AG20443 (cell line): ENCODE data around the gene NR1H3.

Source experiments
- DNase-seq: peaks from one replicate; pipeline ENCODE4 v3.0.0; 2012; ENCODE audit warnings: low spot score, mixed read lengths

Gene NR1H3

GRCh38 chr11:47269829-47270305 is 12.1 kb downstream of the NR1H3 start, which contains the start of gene MADD:
Gene MADD (plus strand): TSS chr11:47270133.
- DNase-seq: peak; percentile 98

DNA sequence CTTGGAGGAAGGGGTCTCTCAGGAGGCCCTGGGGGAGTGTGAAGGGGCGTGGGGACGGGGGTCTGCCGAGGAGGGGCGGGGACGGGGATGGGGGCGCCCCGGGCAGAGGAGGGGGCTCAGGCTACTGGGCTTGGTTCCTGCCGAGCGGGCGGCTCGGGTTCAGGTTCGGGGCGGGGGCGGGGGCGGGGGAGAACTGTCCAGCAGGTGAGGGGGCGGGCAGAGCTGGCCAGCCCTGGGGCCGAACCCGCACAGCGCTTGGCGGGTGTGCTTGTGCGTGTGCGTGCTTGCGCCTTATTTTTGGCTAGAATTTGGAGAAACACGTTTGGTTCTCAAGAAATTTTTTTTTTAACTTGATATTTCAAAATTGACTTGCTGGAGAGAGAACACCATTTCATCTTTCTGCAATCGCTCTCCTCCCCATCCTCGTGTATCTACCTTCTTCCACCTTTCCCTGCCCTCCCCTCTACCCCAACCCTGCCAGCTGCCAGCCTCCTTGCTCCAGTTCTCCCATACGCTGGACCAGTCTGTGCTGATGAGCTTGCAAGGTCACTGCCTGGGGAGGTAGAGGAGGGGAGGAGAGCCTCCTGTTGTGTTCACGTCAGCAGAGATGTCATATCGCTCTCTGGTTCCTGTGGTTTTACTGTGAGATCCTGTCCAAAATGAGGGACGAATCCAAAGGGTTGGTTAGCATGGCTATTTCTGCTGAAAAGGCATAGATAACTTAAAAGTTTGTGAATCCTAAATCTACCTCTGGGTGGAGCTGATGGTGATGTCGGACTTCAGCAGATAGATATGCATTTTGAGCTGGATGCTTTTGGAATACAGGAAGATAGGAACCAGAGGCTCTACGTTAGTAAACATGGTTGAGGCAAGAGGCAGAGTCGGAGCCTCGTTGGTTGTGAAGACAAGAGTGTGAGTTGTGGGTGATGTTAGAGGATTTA is 12.8 kb downstream of the NR1H3 start:
- peak; percentile 37 for DNase-seq

DNA sequence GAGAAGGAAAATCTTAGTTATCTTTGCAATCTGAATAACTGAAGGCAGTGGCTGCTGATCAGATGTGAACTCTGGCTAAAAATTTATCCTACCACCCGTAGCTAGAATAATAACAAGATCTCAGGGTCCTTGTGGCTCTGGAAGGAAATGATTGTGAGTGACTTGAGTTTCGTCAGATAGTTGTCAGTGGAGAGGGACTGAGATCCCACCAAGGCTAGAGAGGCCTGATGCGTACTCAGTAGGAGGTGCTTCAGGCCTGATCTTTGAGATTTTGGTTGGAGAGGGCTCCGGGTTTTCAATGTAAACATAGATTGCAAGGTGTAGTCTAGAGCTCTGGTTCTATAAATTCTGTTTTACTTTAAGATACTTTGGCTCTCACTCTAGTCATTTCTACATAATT is 13.5 kb downstream of the NR1H3 start:
- no peak for DNase-seq

DNA sequence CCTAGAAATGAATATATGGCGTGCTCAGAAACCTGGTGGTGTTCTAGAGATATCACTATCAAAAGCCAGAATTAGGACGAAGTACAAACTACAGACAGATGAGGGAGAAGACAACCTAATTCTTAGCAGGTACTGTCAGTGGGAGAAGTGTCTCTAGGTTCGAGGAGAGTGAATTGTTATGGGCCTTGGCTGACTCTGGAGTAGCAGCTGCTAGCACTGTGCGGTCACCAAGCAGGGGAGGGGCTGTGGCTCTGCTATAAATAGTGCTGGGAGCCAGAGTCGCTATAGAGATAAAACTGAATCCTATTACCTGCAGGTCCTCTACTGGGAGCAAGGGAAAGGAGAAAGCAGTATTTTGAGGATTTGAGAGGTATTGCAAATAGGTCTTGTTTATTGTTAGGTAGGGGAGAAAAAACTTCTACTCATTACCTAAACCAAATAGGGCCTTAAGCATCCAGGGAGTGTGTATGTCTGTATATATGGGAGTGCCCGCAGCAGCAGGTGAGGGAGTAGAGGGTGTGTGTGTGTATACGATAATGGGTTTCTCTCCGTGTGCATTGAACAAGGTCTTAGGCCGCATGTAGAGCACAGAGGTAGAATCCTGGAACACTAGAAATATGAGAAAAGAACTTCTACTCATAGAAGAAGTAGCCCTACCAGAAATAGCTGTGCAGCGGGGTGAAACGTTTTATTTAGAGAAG is 14.3 kb downstream of the NR1H3 start:
- no peak for DNase-seq

- DNase-seq: peak; percentile 47
Measured at GRCh38 chr11:47272706-47273105, 14.9 kb downstream of the NR1H3 start.

DNA sequence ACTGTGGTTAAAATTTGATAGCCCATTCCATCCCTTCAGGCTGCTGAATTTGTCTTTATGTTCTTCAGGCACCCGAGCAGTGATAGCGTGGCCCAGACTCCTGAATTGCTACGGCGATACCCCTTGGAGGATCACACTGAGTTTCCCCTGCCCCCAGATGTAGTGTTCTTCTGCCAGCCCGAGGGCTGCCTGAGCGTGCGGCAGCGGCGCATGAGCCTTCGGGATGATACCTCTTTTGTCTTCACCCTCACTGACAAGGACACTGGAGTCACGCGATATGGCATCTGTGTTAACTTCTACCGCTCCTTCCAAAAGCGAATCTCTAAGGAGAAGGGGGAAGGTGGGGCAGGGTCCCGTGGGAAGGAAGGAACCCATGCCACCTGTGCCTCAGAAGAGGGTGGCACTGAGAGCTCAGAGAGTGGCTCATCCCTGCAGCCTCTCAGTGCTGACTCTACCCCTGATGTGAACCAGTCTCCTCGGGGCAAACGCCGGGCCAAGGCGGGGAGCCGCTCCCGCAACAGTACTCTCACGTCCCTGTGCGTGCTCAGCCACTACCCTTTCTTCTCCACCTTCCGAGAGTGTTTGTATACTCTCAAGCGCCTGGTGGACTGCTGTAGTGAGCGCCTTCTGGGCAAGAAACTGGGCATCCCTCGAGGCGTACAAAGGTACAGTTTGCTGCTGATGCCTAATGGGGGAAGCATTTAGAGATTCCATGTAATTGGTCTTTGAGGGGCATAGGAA is 16.9 kb downstream of the NR1H3 start:
- no peak for DNase-seq

- DNase-seq: no peak
Measured at GRCh38 chr11:47276923-47277322, 19.1 kb downstream of the NR1H3 start.

DNA sequence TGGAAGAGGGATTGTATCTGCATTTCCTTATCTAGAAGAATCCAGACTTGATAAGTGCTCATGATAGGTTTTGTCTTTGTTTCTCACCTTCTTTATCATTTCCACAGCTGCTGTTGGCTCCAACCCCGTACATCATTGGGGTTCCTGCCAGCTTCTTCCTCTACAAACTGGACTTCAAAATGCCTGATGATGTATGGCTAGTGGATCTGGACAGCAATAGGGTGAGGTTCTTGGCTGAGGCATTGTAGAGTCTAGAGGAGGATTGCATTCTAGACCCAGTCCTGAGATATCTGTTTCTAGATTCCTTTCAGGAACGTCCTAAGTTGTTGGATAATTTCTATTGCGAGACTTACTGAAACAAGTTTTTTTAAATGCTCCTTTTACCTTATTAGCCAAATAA is 20.3 kb downstream of the NR1H3 start:
- no peak for DNase-seq

GRCh38 chr11:47278769-47279168 is 21.0 kb downstream of the NR1H3 start:
- DNase-seq: no peak

DNA sequence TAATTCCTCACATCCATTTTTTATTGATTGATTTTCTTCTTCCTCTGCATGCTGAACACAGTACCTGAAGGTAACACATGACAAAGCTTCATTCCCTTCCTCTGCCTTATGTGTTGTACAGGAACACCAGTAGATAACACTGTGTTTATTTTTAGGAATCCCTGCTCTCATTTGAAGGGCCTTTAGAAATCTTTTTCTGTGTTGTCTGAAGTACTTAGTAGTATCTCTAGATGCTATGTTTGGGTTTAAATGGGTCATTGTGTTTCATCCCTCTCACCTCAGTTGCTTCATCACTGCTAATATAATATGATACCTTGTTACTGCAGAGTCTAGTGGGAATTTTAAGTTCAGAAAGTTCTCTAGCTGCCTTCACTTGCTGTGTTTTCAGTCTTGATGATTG is 22.3 kb downstream of the NR1H3 start:
- no peak for DNase-seq

DNA sequence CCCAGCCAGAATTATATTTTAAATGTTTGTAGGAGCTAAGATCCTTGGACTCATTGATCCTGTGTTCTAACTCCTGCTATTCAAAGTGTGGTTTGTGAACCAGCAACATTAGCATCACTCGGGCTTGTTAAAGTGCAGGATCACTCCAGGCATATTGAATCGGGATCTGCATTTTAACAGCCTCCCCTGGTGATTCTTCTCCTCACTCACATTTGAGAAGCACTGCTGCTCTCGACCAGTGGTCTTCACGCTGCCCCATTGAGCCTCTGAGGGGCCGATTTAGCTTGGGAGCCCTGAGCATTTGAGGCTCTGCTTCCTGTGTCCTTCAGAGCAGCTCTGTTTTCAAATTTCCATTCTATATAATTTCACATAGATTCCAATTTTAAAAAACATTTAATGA is 23.1 kb downstream of the NR1H3 start:
- no peak for DNase-seq

DNA sequence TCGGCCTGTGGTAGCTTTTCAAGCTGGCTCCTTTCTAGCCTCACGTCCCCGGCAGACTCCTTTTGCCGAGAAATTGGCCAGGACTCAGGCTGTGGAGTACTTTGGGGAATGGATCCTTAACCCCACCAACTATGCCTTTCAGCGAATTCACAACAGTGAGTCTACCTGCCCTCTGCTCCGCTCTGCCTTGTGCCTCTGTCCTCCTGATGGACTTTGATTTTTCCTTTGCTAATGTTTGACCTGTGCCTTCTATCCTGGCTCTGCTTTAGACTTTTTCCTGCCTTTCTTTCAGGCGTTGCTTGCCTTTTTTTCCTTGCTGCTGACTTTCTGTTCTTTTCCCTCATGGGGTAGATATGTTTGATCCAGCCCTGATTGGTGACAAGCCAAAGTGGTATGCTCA is 24.7 kb downstream of the NR1H3 start:
- DNase-seq: no peak

GRCh38 chr11:47284151-47284550 is 26.4 kb downstream of the NR1H3 start:
- DNase-seq: no peak

DNA sequence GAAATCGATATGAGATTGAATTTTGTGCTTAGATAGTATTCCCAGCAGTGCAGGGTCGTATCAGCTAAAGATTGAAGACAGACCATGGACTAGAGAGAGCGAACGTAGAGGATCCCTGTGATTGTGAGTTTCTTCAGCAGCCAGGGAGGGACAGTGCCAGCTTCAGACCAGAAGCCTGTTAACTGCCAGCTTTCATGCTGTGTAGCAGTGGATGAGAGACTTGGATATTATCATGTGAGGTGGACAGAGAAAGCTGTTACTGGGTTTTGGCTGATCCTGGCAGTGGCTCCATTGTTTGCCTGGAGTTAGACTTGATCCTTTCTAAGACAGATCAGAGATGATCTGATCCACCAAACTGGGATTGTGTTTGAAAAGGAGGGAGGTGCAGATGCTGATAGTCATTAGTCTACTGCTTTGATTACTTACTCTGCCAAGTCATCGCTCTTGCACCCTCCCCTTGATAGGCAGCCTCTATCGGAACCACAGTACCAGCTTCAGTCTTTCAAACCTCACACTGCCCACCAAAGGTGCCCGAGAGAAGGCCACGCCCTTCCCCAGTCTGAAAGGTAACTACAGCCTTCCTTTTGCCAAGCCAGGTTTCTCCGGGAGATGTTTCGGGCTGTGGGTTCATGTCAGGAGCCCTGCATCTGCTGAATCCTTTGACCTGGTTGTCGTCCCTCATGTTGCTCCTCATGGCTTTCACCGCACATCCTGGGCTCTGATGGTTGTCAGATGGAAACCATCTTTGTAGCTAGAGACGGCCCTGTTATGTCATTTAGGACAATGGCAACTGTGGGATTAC is 28.4 kb downstream of the NR1H3 start:
- DNase-seq: no peak

GRCh38 chr11:47288066-47288465 is 30.3 kb downstream of the NR1H3 start:
- no peak for DNase-seq

- DNase-seq: no peak
Measured at GRCh38 chr11:47289856-47290255, 32.1 kb downstream of the NR1H3 start.

- DNase-seq: no peak
Measured at GRCh38 chr11:47295385-47295784, 37.6 kb downstream of the NR1H3 start.

- DNase-seq: no peak
Measured at GRCh38 chr11:47296045-47296444, 38.2 kb downstream of the NR1H3 start.

DNA sequence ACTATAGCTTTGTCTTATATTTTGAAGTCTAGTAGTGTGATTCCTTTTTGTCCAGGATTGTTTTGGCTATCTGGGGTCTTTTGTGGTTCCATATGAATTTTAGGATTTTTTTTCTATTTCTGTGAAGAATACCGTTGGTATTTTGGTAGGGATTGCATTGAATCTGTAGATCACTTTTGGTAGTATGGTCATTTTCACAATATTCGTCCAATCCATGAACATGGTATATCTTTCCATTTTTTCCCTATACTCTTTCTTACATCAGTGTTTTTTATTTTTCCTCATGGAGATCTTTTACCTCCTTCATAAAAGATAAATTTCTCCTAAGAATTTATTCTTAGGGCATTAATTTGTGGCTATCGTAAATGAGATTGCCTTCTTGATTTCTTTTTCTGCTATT is 41.3 kb downstream of the NR1H3 start:
- DNase-seq: no peak

DNA sequence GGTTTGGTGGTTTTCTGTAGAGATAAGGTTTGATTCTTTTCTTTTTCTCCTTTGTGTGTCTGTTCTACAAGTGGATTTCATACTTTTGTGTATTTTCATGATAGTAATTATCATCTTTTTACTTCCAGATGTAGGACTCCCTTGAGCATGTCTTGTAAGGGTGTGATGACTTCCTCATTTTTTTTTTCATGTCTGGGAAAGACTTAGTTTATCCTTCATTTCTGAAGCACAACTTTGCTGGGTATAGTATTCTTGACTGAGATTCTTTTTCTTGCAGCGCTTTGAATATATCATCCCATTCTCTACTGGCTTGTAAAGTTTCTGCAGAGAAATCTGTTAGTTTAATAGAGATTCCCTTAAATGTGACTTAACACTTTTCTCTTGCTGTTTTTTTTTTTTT is 45.1 kb downstream of the NR1H3 start:
- DNase-seq: no peak

- no peak for DNase-seq
Measured at GRCh38 chr11:47305734-47306483, 48.1 kb downstream of the NR1H3 start.
